Activated CD4-positive, alpha-beta memory T cell treated with anti-CD3 and anti-CD28 coated beads for 36 hours (primary cell): ENCODE results near the gene RBFOX2. TPM values are rescaled to one million over a fixed set of nuclear protein-coding genes. Genes with fewer than 3 reads are reported as not detected.

Experiments
- CTCF ChIA-PET: fragments of 350-600 bp; sonication (Branson Sonifier 250); formaldehyde crosslinking; loops from one replicate; lab custom pipeline; 2021; ENCODE audit warnings: antibody characterized with exemption, inconsistent platforms; lab: Charles Lee
- POLR2A ChIA-PET: fragments of 350-600 bp; sonication (Branson Sonifier 250); formaldehyde crosslinking; loops from one replicate; lab custom pipeline; 2021; ENCODE audit warnings: antibody characterized with exemption; lab: Charles Lee
- DNase-seq: peaks from one replicate; pipeline ENCODE4 v3.0.0-alpha.2; 2020
- H3K27ac Mint-ChIP-seq: one replicate; pipeline ENCODE4 v1.8.0; 2021; ENCODE audit warnings: mixed read lengths
- H3K27me3 Mint-ChIP-seq: one replicate; pipeline ENCODE4 v1.8.0; 2021; ENCODE audit warnings: mixed read lengths
- H3K36me3 Mint-ChIP-seq: one replicate; pipeline ENCODE4 v1.8.0; 2021; ENCODE audit warnings: mixed read lengths
- H3K4me1 Mint-ChIP-seq: one replicate; pipeline ENCODE4 v1.8.0; 2021; ENCODE audit warnings: low read depth, mixed read lengths
- H3K4me3 Mint-ChIP-seq: one replicate; pipeline ENCODE4 v1.8.0; 2021; ENCODE audit warnings: mild to moderate bottlenecking, mixed read lengths
- H3K9me3 Mint-ChIP-seq: one replicate; pipeline ENCODE4 v1.8.0; 2021; ENCODE audit warnings: mixed read lengths
- intact Hi-C: fragments of 100-400 bp; cut with micrococcal nuclease; formaldehyde crosslinking; loops from one replicate; pipeline ENCODE4 v1.15.1; 2023
- total RNA-seq, 2 experiments: library from RNA; stranded (reverse); gene quantifications; one replicate each; pipeline ENCODE4 v1.2.3, GENCODE V29; 2021

Gene RBFOX2
- total RNA-seq, 2 experiments from 2014 or later, result 4.3 to 4.6 TPM

DNA sequence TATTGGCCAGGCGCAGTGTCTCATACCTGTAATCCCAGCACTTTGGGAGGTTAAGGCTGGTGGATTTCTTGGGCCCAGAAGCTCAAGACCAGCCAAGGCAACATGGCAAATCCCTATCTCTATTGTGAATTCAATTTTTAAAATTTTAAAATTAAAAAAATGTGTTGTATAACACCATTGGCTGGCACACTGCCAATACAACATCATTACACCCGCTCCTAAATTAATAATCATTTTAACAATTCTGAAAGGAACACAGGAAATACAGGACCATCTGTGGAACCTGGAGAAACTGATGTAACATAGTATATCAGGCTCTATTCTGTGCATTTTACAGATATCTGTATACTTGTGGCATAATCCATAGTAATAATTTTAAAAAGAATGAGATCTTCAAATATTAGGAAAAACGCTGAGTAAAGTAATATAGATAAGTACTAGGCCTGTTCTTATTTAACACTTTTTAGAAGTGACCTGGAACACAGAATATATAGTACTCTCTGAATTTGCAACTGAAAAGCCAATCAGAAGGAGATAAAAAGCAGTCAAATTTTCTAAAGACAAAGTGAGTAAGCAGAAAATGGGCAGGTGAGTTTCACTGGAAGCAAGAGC is 186.6 kb downstream of the RBFOX2 start:
- CTCF ChIA-PET, result interaction anchor here (1.2 kb wide), 1 partner anchor 215 kb away, joined by 4 read pairs; no protein-coding TSS in a partner anchor
- Mint-ChIP-seq H3K4me3 (no peak overlapping the region), H3K27ac (no peak overlapping the region), H3K4me1 (no peaks in the 10 kb centered on the region), H3K27me3 (peaks cover 14% of the 10 kb centered on the region), H3K9me3 (no peaks in the 10 kb centered on the region), H3K36me3 (no peaks in the 10 kb centered on the region)
- no peak for DNase-seq
- POLR2A ChIA-PET, result no interaction called here
- intact Hi-C loops, result loop anchor here (5.0 kb wide), 1 partner anchor 215 kb away; no protein-coding TSS in a partner anchor

DNA sequence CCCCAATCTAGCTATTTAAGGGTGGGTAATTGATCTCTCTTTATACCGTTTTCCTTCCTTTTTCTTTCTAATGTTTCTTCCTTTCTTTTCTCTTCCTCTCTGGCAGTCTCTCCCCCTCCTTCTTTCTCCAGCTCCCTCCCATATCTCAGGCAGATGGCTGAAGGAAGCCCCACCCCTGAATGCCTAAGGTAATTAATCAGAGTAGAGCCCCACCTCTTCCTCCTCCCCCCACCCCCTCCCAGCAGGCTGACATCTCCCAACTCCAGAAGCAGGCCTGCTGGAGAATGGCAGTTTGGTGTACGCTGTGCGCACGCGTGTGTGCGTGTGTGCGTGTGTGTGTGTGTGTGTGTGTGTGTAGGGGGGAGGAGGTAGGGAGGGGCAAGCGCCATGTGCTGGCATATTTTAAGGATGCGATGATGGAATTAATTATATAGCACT is 188.3 kb downstream of the RBFOX2 start:
- no peak for DNase-seq
- intact Hi-C loops, result loop anchor here (5.0 kb wide), 1 partner anchor 213 kb away; no protein-coding TSS in a partner anchor
- peaks cover 14% of the 10 kb centered on the region for H3K27me3 Mint-ChIP-seq

DNA sequence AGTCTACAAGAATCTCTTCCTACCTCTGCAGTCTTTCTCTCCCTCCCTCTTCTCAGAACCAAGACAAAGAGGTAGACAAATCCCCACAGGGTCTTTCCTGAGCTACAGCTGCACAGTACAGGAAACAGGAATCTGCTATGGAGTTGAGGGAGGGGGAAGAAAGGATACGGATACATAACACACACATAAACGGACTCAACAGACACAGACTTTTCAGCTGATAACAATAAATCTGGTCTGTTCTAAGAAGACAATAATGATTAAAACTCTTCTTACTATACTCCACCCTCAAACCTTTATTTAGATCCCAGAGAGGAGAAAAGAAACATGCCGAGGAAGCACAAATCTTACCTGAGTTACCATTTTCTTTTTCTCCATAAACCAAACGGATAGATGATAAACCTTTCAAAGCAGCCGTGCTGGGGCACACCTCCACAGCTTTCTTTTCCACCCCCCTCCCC is 188.8 kb downstream of the RBFOX2 start:
- Mint-ChIP-seq H3K9me3 (no peaks in the 10 kb centered on the region), H3K27ac (no peak overlapping the region), H3K27me3 (peaks cover 14% of the 10 kb centered on the region), H3K4me3 (no peak overlapping the region), H3K4me1 (peaks cover 18% of the 10 kb centered on the region), H3K36me3 (no peaks in the 10 kb centered on the region)
- ChIA-PET CTCF (interaction anchor here (1.1 kb wide), 1 partner anchor 8 kb away, joined by 3 read pairs; no protein-coding TSS in a partner anchor), POLR2A (no interaction called here)
- no peak for DNase-seq
- intact Hi-C loops, result loop anchor here (5.0 kb wide), 1 partner anchor 213 kb away; no protein-coding TSS in a partner anchor

More for the DNA sequence above, 188.3 kb downstream of the RBFOX2 start:
- Mint-ChIP-seq H3K9me3 (no peaks in the 10 kb centered on the region), H3K36me3 (no peaks in the 10 kb centered on the region), H3K27ac (no peak overlapping the region), H3K4me1 (peaks cover 14% of the 10 kb centered on the region), H3K4me3 (no peak overlapping the region)
- ChIA-PET POLR2A (no interaction called here), CTCF (interaction anchor here (1.1 kb wide), 1 partner anchor 8 kb away, joined by 3 read pairs; no protein-coding TSS in a partner anchor)

DNA sequence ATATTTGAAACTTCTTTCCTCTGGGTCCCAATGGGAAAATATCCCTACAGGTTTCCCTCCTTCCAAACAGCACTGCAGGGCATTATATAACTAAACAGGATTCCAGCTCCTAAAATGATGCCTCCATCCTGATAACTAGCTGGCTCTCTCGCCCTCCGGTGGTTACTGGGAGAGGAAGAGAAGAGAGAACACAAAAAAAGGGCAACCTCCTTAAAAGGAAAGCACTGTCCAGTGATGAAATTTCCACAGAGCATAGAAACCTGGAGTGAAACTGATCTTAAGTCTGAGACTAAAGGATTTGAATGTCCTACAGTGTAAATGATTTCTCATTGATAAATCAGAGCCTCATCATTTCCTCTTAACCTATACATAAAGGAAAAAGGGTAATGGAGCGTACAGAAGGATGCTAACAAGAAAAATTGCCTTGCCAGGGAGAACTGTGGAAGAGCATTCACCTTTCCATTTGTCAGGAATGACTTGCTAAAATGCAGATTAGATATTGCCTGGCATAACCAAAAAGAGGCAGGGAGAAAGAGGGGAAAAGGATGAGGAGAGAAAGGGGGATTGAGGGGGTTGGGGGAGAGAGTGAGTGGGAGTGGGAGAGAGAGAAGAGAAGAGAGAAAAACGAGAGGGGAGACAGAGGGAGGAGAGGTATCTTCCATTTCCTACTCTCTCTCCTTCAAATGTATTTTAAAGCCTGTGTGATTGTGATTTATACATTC is 189.6 kb downstream of the RBFOX2 start:
- H3K36me3 Mint-ChIP-seq, result no peaks in the 10 kb centered on the region
- CTCF ChIA-PET, result no interaction called here
- peaks cover 19% of the 10 kb centered on the region for H3K4me1 Mint-ChIP-seq
- peaks cover 14% of the 10 kb centered on the region for H3K27me3 Mint-ChIP-seq
- H3K27ac Mint-ChIP-seq, result no peak overlapping the region
- peak; percentile 19 for DNase-seq
- H3K9me3 Mint-ChIP-seq, result no peaks in the 10 kb centered on the region
- intact Hi-C loops, result no loop called here
- POLR2A ChIA-PET, result no interaction called here
- H3K4me3 Mint-ChIP-seq, result no peak overlapping the region

DNA sequence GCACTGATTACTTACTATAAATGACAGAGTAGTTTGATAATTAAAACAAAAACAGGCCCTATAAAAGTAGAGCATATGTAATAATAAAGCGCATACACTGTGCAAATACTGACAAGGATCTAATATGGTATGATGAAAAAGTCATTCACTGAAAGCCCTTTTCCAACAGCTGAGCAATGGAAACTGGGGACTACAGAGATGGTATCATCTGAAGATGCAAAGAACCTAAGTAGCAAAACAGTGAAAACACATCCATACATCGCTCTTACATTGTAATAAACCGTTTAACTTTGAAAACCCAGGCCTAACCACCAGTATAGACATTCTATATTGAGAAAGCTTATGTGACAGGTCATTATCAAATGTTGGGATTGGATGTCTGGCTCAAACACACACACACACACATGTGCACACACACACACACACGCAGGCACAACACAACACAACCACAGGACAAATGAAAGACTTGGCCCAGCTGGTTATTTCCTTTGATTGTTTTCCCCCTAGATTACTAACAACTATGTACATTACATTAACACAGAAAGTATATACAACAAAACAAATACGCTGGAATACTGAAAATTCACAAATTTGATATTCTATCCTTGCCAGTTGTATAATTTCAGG is 191.4 kb downstream of the RBFOX2 start:
- no peak for DNase-seq
- Mint-ChIP-seq H3K36me3 (no peaks in the 10 kb centered on the region), H3K9me3 (no peaks in the 10 kb centered on the region), H3K27ac (no peak overlapping the region), H3K27me3 (peaks cover 14% of the 10 kb centered on the region), H3K4me3 (no peak overlapping the region), H3K4me1 (peaks cover 19% of the 10 kb centered on the region)
- POLR2A ChIA-PET, result no interaction called here
- CTCF ChIA-PET, result interaction anchor here (1.4 kb wide), 1 partner anchor 228 kb away, joined by 6 read pairs; no protein-coding TSS in a partner anchor
- intact Hi-C loops, result no loop called here

DNA sequence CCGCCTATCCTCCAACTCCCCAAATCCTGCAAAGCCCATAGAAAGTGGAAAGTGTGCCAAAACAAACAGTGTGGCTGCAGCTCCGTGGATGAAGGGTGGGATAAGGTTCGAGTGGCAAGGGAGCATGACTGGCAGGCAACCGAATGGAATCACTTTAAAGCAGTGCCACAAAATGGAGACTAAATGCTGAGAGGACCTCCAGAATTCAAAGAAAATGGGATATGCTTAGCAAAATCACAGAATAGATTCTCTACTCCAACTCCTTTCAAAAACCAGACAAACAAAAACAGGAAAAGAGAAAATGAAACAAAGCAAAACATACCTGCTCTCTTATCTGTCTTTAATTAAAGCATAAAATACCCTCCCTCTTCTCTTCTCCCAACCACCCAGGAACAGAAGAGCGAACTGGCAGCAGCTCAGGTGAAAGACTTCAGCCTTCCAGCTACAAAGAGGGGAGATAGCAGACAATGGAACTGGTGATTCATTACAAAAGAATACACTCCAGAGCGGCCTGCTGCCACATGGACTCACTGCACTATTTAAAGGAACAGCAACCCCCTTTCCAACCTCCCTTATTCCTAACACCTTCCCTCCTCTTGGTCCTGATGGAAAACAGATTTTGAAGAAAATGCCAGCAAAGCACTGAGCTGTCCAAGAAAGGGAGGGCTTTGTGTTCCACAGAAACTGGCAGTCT is 192.5 kb downstream of the RBFOX2 start:
- Mint-ChIP-seq H3K27ac (no peak overlapping the region), H3K4me1 (peaks cover 19% of the 10 kb centered on the region), H3K4me3 (no peak overlapping the region), H3K9me3 (no peaks in the 10 kb centered on the region), H3K27me3 (peaks cover 14% of the 10 kb centered on the region), H3K36me3 (no peaks in the 10 kb centered on the region)
- ChIA-PET POLR2A (no interaction called here), CTCF (interaction anchor here (1.0 kb wide), 1 partner anchor 209 kb away, joined by 3 read pairs; no protein-coding TSS in a partner anchor)
- intact Hi-C loops, result no loop called here
- DNase-seq, result no peak

DNA sequence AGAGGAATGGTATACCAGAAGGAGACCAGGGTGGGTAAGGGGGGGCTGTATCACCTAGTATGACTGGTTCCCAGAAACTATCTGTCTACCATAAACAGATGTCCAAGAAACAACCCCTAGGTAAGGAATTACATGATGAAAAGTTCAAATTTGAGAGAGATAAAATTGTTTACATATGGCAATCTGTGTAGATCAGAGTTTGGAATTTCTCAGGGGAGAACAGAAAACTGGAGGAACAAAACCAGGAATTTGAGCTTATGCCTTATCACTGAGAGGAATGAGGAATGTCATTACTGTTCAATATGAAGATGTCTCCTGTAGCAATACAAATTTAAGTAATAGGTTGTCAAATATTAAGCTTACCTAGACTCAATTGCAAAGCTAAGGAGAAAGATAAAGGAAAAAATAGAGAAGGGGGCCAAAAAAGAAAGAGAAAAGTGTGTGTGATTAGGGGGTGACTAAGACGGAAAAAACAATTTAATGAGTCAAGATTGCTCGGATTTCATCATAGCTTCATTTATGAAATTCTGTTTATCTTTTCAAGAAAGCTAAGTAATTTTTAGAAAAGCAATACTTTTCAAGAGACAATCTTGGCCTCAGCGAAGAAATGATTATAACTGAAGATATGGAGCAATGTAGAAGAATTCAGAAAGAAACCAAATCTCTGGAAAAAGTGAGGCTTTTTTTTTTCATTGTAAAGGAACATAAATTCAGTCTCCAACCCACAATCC is 193.2 kb downstream of the RBFOX2 start:
- Mint-ChIP-seq H3K4me1 (peaks cover 19% of the 10 kb centered on the region), H3K4me3 (no peak overlapping the region), H3K27ac (no peak overlapping the region), H3K27me3 (peaks cover 14% of the 10 kb centered on the region), H3K36me3 (no peaks in the 10 kb centered on the region), H3K9me3 (no peaks in the 10 kb centered on the region)
- POLR2A ChIA-PET, result no interaction called here
- CTCF ChIA-PET, result interaction anchor here (1.0 kb wide), 1 partner anchor 208 kb away, joined by 3 read pairs; no protein-coding TSS in a partner anchor
- no peak for DNase-seq
- intact Hi-C loops, result no loop called here

DNA sequence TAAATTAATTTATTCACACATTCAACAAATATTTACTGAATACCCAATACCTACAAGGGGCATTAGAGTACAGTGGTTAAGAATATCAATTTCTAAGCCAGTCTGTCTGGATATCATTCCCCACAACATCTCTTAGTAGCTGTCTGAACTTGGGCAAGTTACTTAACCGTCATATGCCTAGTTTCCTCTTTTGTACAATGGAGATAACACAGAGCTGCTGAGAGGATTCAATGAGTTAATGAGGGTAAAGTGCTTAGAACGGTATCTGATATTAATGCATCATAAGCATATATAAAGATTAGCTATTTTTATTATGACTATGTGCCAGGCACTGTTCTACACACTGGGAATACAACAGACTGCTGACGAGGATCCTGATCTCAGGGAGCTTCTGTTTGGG is 194.6 kb downstream of the RBFOX2 start:
- CTCF ChIA-PET, result interaction anchor here (0.8 kb wide), 1 partner anchor 197 kb away, joined by 3 read pairs; no protein-coding TSS in a partner anchor

DNA sequence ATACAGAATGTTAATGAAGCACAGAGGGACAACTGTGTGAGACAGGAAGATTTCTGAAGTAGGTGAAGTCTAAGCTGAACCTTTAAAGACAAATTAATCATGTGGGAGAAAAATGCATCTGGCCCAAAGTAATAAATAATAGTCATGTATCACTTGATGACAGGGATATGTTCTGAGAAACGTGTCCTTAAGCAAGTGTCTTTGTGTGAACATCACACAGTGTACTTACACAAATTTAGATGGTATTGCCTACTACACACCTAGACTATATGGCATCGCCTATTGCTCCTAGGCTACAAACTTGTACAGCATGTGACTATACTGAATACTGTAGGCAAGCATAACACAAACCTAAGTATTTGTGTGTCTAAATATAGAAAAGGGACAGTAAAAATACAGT is 198.3 kb downstream of the RBFOX2 start:
- ChIA-PET CTCF (interaction anchor here (0.5 kb wide), 1 partner anchor 191 kb away, joined by 4 read pairs; no protein-coding TSS in a partner anchor), POLR2A (no interaction called here)
- intact Hi-C loops, result no loop called here
- H3K36me3 Mint-ChIP-seq, result no peaks in the 10 kb centered on the region
- no peak overlapping the region for H3K4me3 Mint-ChIP-seq
- H3K27ac Mint-ChIP-seq, result no peak overlapping the region
- H3K9me3 Mint-ChIP-seq, result no peaks in the 10 kb centered on the region
- H3K4me1 Mint-ChIP-seq, result peaks cover 5% of the 10 kb centered on the region
- no peak for DNase-seq
- no peaks in the 10 kb centered on the region for H3K27me3 Mint-ChIP-seq

More for the DNA sequence above, 194.6 kb downstream of the RBFOX2 start:
- H3K9me3 Mint-ChIP-seq, result no peaks in the 10 kb centered on the region
- no peaks in the 10 kb centered on the region for H3K36me3 Mint-ChIP-seq
- no peak overlapping the region for H3K4me3 Mint-ChIP-seq
- H3K27ac Mint-ChIP-seq, result no peak overlapping the region
- intact Hi-C loops, result no loop called here
- H3K27me3 Mint-ChIP-seq, result peaks cover 5% of the 10 kb centered on the region
- no peak for DNase-seq
- peaks cover 19% of the 10 kb centered on the region for H3K4me1 Mint-ChIP-seq
- POLR2A ChIA-PET, result no interaction called here

DNA sequence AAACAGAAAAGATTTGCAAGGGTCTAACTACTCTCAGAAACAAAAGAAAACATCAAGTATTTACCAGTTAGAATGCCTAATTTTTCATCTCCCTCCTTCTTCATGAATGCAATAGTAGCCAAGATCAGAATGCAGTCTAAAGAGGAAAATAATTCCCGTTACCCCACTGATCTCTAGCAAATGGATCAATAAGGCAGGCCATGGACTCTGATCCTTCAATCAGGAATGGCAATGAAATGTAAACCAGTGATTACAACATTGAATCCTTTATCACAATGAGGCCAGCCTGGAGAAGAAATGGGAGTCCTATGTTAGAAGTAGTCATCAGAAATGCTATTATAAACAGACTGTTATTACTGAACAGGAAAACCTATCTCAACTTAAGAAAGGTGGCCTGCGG is 204.4 kb downstream of the RBFOX2 start:
- ChIA-PET POLR2A (no interaction called here), CTCF (no interaction called here)
- H3K36me3 Mint-ChIP-seq, result no peaks in the 10 kb centered on the region
- H3K27me3 Mint-ChIP-seq, result peaks cover 2% of the 10 kb centered on the region
- intact Hi-C loops, result no loop called here
- no peaks in the 10 kb centered on the region for H3K9me3 Mint-ChIP-seq
- no peak overlapping the region for H3K4me3 Mint-ChIP-seq
- peaks cover 4% of the 10 kb centered on the region for H3K4me1 Mint-ChIP-seq
- DNase-seq, result no peak
- H3K27ac Mint-ChIP-seq, result no peak overlapping the region

DNA sequence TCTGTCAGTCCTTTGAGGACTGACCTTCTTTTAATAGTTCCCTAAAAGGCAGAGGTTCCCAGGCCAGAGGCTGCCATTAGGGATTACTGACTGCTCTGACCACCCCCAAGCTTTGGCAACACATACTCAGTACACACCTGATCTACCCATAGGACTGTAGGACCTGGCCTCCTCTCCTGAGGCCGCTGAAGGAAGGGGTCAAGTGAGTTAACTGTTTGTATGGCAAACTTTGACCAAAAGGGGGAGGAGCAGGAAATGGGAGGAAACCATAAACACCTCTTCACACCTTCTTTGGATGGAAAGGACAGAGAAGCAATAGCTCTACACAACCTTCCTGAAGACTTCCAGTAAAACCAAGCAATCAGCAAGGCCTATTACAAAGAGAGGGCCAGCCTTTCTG is 207.0 kb downstream of the RBFOX2 start:
- Mint-ChIP-seq H3K27ac (no peak overlapping the region), H3K4me1 (peaks cover 4% of the 10 kb centered on the region), H3K4me3 (no peak overlapping the region), H3K36me3 (no peaks in the 10 kb centered on the region), H3K9me3 (no peaks in the 10 kb centered on the region), H3K27me3 (peaks cover 2% of the 10 kb centered on the region)
- ChIA-PET POLR2A (no interaction called here), CTCF (no interaction called here)
- intact Hi-C loops, result no loop called here
- DNase-seq, result no peak
